Uterus (tissue), 2 donors: ENCODE measurements around the gene EXOSC7.

Experiments used
- POLR2A ChIP-seq, 2 donors: fragments of 450-650 bp; IDR thresholded peaks; one replicate each; pipeline ENCODE4 v1.6.1; 2016; ENCODE audit warnings: antibody characterized with exemption in 2 of 2, mild to moderate bottlenecking in 1 of 2, moderate library complexity in 1 of 2
- TF ChIP-seq, protein P1 (sequence below), 4 experiments: fragments of 200-600 bp in 2 of 4; fragments of 450-650 bp in 2 of 4; sonication (generic) in 2 of 4; IDR thresholded peaks; one replicate each; pipeline ENCODE4 v1.5.1; 2016 to 2019; ENCODE audit warnings: antibody characterized with exemption in 4 of 4, mild to moderate bottlenecking in 2 of 4, moderate library complexity in 1 of 4

DNA sequence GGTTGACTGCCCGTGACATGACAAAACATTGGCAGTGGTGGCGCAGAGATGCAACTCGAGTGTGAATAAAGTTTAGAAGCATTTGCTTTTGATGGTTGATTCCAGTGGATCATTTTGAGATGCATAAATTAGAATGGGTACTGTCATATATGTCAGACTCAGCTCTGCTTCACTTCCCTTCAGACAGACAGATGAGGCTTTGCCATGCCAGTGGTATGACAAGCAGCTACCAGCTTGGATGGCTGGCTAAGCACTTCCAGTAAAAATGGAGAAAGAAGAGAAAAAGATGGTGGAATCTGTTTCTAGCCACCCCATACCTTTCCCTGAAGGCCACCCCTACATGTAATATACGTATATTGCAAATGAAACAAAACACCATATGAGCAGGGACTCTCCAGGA, 36.5 kb downstream of the EXOSC7 start:
- TF ChIP-seq, protein P1, sequence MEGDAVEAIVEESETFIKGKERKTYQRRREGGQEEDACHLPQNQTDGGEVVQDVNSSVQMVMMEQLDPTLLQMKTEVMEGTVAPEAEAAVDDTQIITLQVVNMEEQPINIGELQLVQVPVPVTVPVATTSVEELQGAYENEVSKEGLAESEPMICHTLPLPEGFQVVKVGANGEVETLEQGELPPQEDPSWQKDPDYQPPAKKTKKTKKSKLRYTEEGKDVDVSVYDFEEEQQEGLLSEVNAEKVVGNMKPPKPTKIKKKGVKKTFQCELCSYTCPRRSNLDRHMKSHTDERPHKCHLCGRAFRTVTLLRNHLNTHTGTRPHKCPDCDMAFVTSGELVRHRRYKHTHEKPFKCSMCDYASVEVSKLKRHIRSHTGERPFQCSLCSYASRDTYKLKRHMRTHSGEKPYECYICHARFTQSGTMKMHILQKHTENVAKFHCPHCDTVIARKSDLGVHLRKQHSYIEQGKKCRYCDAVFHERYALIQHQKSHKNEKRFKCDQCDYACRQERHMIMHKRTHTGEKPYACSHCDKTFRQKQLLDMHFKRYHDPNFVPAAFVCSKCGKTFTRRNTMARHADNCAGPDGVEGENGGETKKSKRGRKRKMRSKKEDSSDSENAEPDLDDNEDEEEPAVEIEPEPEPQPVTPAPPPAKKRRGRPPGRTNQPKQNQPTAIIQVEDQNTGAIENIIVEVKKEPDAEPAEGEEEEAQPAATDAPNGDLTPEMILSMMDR (IDR thresholded peaks at IDR 0.05) = no peak
- TF ChIP-seq POLR2A (IDR thresholded peaks at IDR 0.05) = no peak
